ENCODE results near the gene PCDHGA4.

DNA sequence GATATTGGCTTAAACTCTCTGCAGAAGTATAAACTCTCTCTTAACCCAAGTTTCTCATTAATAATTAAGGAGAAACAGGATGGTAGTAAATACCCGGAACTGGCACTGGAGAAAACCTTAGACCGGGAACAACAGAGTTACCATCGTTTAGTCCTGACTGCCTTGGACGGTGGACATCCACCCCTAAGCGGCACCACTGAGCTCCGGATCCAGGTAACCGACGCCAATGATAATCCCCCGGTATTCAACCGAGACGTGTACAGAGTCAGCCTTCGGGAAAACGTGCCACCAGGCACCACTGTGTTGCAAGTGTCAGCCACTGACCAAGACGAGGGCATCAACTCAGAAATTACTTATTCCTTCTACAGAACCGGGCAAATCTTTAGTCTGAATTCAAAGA, 43.8 kb downstream of the PCDHGA4 start:
- TF ChIP-seq TAF1 (IDR thresholded peaks at IDR 0.05; ENCODE audit: low read depth, low read length) = no peak
- TF ChIP-seq POLR2A (IDR thresholded peaks at IDR 0.05; ENCODE audit: low read depth, low read length) = no peak
- TF ChIP-seq POLR2AphosphoS5 (IDR thresholded peaks at IDR 0.05; ENCODE audit: low read depth, low read length) = no peak
- TF ChIP-seq SPI1 (IDR thresholded peaks at IDR 0.05; ENCODE audit: low read depth, low read length) = no peak
- TF ChIP-seq POU2F2 (IDR thresholded peaks at IDR 0.05; ENCODE audit: low read depth, low read length) = no peak

All from GM12891 (cell line).